GM21786 (cell line): Measurements from ENCODE around the gene H2BW2.
A peak's percentile ranks its signal among the peaks of the same experiment; 100 is the strongest.
"Not testable (repeated sequence)": the region's sequence is repeated elsewhere in the genome, so short reads cannot be mapped to it uniquely, and the experiment has no call there.

Experiments used
- ATAC-seq: cut with Tn5 transposase; IDR thresholded peaks from one replicate; pipeline ENCODE4 v1.9.1; 2021; ENCODE audit not compliant: unreplicated experiment

H2BW2 gene

DNA sequence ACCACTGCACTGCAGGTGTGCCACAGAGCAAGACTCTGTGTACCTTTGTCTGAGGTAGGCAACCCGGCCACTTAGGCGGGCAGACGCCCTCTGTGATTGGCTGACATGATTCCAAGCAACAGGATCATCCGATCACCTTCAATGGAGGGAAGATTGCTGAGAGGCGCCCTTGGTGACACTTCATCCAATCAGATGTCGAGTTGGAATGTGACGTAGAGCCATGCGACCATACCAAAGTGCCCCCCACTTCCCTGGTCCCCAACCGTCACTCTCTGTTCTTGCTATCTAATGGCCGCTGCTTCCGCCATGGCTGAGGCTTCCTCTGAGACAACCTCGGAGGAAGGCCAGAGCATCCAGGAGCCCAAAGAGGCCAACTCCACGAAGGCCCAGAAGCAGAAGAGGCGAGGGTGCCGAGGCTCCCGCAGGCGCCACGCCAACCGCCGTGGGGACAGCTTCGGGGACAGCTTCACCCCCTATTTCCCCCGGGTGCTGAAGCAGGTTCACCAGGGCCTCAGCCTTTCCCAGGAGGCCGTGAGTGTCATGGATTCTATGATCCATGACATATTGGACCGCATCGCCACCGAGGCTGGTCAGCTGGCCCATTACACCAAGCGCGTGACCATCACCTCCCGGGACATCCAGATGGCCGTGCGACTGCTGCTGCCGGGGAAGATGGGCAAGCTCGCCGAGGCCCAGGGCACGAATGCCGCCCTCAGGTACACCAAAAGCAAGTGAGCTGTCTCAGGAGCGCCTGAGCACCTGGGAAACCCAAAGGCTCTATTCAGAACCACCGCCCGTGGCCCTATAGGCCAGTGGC is at the start of gene H2BW2:
Gene H2BW2, plus strand, starts transcription at position 268 of the 817 bp plus-strand sequence. Its CDS starts 39 bp downstream, at position 307.
- no peak for ATAC-seq

DNA sequence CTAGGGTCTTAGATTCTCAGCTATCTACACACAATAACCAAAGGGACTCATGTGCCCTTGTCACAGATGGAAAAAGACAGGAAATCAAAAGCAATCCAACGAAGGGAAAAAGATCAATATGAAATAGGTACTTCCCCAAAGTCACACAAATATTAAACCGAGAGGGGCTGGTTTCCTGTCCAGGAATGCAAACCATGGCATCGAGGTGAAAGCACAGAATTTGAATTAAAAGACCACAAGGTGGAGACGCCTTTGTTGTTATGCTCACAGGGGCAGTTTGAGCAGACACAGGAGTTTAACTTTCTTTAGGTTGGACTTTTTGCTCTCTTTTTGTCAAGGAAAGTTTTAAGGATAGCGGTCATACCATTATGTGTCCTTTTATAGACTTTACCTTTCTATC is 40.5 kb upstream of the H2BW2 start:
- peak; percentile 84 for ATAC-seq

GRCh38 chrX:104008831-104009230 is 30.9 kb upstream of the H2BW2 start:
- ATAC-seq, result no peak

DNA sequence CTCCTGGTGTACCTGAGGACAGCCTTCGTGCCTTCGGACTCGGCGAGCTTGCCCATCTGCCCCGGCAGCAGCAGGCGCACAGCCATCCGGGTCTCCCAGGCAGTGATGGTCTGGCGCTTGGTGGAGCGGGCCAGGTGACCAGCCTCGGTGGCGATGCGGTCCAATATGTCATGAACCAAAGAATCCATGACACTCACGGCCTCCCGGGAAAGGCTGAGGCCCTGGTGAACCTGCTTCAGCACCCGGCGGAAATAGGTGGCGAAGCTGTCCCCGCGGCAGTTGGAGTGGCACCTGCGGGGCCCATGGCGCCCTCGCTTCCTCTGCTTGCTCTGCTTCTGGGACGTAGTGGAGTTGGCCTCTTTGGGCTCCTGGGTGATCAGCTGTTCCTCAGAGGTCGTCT is 26.6 kb upstream of the H2BW2 start:
- ATAC-seq, result no peak

DNA sequence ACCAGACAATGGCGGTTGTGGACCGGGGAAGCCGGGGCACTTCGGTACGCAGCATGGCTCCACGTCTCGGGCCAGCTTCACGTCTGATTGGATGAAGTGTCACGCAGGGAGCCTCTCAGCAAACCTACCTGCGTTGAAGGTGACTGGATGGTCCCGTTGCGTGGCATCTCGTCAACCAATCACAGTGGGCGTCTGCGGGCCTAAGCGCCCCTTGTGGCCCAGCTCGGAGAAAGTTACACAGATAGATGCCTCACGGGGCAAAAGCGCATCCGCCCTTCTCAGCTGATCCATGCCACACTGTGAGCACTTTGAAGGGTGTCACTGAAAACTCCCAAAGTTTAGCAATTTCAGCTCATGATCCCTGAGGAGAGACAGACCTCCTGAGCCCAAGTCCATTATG is 26.1 kb upstream of the H2BW2 start, which contains the start of gene H2BW1:
Gene H2BW1, minus strand, starts transcription at position 103 of the 400 bp plus-strand sequence. CDS start 132 bp downstream, outside the sequence.
- no peak for ATAC-seq

DNA sequence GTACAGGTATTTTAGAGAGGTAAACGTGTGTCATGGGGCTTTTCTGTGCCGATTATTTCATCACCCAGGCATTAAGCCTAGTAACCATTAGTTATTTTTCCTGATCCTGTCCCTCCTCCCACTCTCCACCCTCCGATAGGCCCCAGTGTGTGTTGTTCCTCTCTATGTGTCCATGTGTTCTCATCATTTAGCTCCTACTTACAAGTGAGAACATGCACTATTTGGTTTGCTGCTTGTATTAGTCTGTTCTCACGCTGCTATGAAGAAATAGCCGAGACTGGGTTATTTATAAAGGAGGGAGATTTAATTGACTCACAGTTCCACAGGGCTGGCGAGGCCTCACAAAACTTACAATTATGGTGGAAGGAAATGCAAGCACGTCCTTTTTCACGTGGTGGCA is 24.2 kb upstream of the H2BW2 start:
- ATAC-seq, result not testable (repeated sequence)

DNA sequence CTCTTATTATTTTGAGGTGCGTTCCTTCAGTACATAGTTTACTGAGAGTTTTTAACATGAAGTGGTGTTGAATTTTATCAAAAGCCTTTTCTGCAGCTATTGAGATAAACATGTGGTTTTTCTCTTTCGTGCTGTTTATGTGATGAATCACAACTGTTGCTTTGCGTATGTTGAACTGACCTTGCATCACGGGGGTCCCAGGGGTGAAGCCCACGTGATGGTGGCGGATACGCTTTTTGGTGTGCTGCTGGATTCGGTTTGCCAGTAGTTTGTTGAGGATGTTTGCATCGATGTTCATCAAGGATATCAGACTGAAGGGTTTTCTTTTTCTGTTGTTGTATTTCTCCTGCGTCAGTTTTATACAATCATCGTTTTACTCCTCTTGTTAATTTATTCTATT is 21.6 kb upstream of the H2BW2 start:
- ATAC-seq, result no peak

DNA sequence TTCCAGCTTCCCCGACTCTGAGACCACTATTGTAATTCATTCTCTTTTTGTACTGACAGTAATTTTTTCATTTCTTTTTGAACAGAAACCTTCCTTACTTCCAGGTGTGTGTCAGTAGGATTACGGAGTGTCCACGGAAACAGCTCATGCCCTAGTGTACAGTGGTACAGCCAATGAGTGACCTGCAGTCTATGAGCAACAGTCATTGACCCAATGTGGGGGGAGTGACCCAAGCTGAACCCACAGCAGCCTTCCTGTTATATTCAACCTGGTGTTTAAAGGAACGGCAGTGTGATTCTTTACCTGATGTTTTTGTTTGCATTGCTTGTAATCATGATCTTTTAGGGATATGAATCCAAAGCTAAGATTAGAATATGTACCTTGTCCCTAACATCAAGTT is 1.2 kb downstream of the H2BW2 start:
- ATAC-seq, result no peak

GRCh38 chrX:104045642-104046041 is 5.9 kb downstream of the H2BW2 start:
- ATAC-seq, result no peak

GRCh38 chrX:104047171-104047570 is 7.4 kb downstream of the H2BW2 start:
- no peak for ATAC-seq

GRCh38 chrX:104054956-104055355 is 15.2 kb downstream of the H2BW2 start:
- not testable (repeated sequence) for ATAC-seq

DNA sequence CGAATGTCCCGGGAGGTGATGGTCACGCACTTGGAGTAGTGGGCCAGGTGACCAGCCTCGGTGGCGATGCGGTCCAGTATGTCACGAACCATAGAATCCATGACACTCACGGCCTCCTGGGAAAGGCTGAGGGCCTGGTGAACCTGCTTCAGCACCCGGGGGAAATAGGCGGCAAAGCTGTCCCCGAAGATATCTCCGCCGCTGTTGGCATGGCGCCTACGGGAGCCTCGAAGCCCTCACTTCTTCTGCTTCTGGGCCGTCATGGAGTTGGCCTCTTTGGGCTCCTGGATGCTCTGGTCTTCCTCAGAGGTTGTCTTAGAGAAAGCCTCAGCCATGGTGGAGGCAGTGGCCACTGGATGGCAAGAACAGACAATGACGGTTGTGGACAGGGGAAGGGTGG is 22.9 kb downstream of the H2BW2 start:
- not testable (repeated sequence) for ATAC-seq

- peak; percentile 96 for ATAC-seq
These were observed 36.2 kb downstream of the H2BW2 start, which contains the start of gene TMSB15C for GRCh38 chrX:104075778-104076445. TMSB15C (minus strand) TSS chrX:104076236.

DNA sequence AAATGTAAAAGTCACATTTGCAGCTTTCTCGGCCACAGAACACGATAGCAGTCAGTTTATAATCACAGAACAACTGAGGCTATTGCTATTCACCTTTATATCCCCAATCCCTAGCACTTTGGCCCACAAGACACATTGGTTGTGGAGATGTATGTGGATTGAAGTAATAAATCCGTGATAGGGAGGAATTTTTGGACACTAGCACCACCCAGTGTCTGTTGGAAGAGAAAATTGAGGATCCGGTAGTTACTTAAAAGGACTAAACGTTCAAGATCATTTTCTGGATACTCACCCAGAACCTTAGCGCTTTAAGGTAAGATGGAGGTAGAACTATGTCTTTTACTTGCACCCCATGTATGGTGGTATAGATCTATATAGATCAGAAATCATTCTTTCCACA is 38.1 kb downstream of the H2BW2 start:
- ATAC-seq, result not testable (repeated sequence)

- no peak for ATAC-seq
These were observed 44.3 kb downstream of the H2BW2 start for GRCh38 chrX:104084063-104084462.

DNA sequence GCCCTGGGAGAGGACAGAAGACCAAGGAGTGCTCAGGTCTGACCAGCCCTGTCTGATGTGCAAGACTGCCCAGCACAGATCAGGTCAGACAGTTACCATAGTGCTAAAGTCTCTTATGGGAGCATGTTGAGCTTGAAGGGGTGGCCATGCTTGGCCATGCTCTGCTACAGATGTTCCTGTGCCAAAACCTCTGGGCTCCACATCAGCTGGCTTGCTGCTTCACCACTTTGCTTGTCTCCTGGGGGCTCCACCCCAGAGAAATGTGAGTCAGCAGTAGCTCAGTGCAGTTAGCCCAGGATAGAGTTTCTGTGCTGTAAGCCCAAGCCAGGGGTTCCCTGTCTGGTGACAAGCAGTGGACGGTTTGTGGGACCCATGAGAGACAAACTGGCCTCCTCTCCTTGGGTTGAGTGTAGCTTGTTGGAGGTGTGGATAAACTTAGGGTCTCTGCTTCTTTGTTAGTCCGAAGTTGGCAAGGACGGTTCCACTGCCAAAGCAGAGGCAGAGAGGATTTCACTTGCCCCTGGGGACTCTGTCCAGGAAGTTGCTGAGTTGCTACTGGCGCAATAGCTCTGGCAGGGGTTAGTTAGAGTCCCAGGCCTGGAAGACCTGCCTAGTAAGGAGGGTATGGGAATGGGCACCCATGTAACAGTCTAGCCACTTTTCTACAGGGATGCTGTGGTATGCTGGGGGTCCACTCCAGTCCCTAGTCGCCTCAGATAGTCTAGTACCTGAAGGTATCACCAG is 45.0 kb downstream of the H2BW2 start:
- ATAC-seq, result no peak

DNA sequence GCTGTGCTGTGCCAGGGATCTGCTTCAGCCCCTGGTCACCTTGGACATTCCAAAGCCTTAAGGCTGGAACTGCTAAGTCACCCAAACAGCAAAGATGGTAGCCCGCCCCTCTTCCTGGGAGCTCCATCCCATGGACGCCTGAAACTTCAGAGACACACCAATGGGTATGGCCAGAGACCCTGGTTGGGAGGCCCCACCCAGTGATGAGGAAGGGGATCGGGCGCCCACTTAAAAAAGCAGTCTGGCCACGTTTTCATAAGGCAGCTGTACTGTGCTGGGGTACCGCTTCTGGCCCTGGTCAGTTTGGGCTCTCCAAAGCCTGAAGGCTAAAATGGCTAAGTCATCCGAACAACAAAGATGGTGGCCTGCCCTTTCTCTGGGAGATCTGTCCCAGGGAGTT is 45.7 kb downstream of the H2BW2 start:
- ATAC-seq, result no peak

DNA sequence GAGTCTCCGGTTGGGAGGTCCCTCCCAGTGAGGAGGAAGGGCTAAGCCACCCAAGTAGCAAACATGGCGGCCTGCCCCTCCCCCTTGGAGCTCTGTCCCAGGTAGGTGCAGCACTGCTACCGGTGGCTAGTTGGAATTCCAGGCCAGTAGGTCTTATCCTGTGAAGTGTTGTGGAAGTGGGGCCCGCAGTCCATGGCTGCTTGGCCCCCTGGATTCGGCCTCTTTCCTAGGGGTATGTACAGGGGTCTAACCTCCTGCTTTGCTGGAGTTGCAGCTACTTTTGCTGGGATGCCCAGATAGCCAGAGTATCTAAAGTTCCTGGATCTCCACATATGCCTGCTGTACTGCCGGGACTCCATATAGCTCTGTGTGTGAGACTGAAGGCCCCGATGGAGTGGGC is 46.2 kb downstream of the H2BW2 start:
- ATAC-seq, result no peak
